ENCODE measurements around the gene CHAD.
A peak's percentile ranks its signal among the peaks of the same experiment; 100 is the strongest.
"Not testable (repeated sequence)": the region's sequence is repeated elsewhere in the genome, so short reads cannot be mapped to it uniquely, and the experiment has no call there.

Gene CHAD

GRCh38 chr17:50452630-50453300 lies 15.9 kb downstream of the CHAD start:
- DNase-seq, result no peak

- no peak for DNase-seq
These were observed 16.6 kb downstream of the CHAD start for GRCh38 chr17:50451943-50452629.

GRCh38 chr17:50448643-50449042 lies 20.0 kb downstream of the CHAD start:
- no peak for DNase-seq

GRCh38 chr17:50447870-50448595 lies 20.6 kb downstream of the CHAD start:
- DNase-seq, result no peak

- DNase-seq, result no peak
These were observed 22.9 kb downstream of the CHAD start for GRCh38 chr17:50445730-50446325.

GRCh38 chr17:50444841-50445715 lies 23.6 kb downstream of the CHAD start:
- no peak for DNase-seq

- no peak for DNase-seq
These were observed 25.1 kb downstream of the CHAD start for GRCh38 chr17:50443505-50443974.

GRCh38 chr17:50440838-50441829 lies 27.5 kb downstream of the CHAD start:
- no peak for DNase-seq

- no peak for DNase-seq
These were observed 28.4 kb downstream of the CHAD start for GRCh38 chr17:50440172-50440837.

- no peak for DNase-seq
These were observed 29.7 kb downstream of the CHAD start for GRCh38 chr17:50439008-50439407.

- no peak for DNase-seq
These were observed 31.3 kb downstream of the CHAD start for GRCh38 chr17:50437409-50437808.

GRCh38 chr17:50432125-50432762 lies 36.4 kb downstream of the CHAD start:
- DNase-seq, result no peak

- DNase-seq, result no peak
These were observed 37.7 kb downstream of the CHAD start for GRCh38 chr17:50430821-50431618.

GRCh38 chr17:50429793-50430192 lies 38.9 kb downstream of the CHAD start:
- DNase-seq, result no peak

- no peak for DNase-seq
These were observed 39.8 kb downstream of the CHAD start for GRCh38 chr17:50428831-50429424.

- not testable (repeated sequence) for DNase-seq
These were observed 40.6 kb downstream of the CHAD start for GRCh38 chr17:50428126-50428525.

GRCh38 chr17:50426814-50427787 lies 41.6 kb downstream of the CHAD start:
- DNase-seq, result peak; percentile 20

GRCh38 chr17:50426472-50426782 lies 42.3 kb downstream of the CHAD start:
- no peak for DNase-seq
